ENCODE data around the gene FOCAD. TPM values are rescaled to one million over a fixed set of nuclear protein-coding genes. Genes with fewer than 3 reads are reported as not detected.

FOCAD gene
- total and polyA plus RNA-seq, 10 of the 15 experiments (the other 5 are each of a cell fraction or from before 2014, with no cell fraction given), result 13.7 to 93.0 (median 41.8) TPM

- H3K79me2 ChIP-seq (ENCODE audit: control insufficient read depth, insufficient read depth, low read length), result no peaks in the 10 kb centered on the region
- TF ChIP-seq IRF4 (IDR thresholded peaks at IDR 0.05; ENCODE audit: low read depth, low read length) (no peak), SUZ12 (IDR thresholded peaks at IDR 0.05; ENCODE audit: unreplicated experiment) (no peak), CBFB (IDR thresholded peaks at IDR 0.05; ENCODE audit: low read depth) (no peak), NRF1 (conservative IDR thresholded peaks at IDR 0.05; ENCODE audit: low read depth, low read length) (no peak), NFIC (IDR thresholded peaks at IDR 0.05; ENCODE audit: low read depth, low read length) (no peak), RBBP5 (conservative IDR thresholded peaks at IDR 0.05) (no peak), MLLT1 (IDR thresholded peaks at IDR 0.05) (no peak), CHD2 (IDR thresholded peaks at IDR 0.05; ENCODE audit: borderline replicate concordance, low read depth, low read length) (no peak), NBN (IDR thresholded peaks at IDR 0.05) (no peak), MTA2 (IDR thresholded peaks at IDR 0.05; ENCODE audit: low read depth) (no peak), SP1 (IDR thresholded peaks at IDR 0.05; ENCODE audit: low read depth, low read length) (no peak), SREBF2 (IDR thresholded peaks at IDR 0.05; ENCODE audit: low read length) (no peak), SKIL (IDR thresholded peaks at IDR 0.05; ENCODE audit: low read depth, poor library complexity, severe bottlenecking) (no peak), TCF7 (IDR thresholded peaks at IDR 0.05; ENCODE audit: borderline replicate concordance) (no peak), ZNF592 (IDR thresholded peaks at IDR 0.05) (no peak), MAX (IDR thresholded peaks at IDR 0.05; ENCODE audit: low read depth, low read length) (no peak)
- no peak overlapping the region for H3K4me3 ChIP-seq
- CTCF ChIA-PET, result interaction anchor here (1.2 to 2.7 kb wide), 2 partner anchors 18 to 125 kb away, joined by 3 to 5 read pairs; no protein-coding TSS in a partner anchor
- SMC1A ChIA-PET (ENCODE audit: uncharacterized antibody, unreplicated experiment), result interaction anchor here (1.5 to 2.5 kb wide), 2 partner anchors 10 kb away, joined by 5 to 9 read pairs; no protein-coding TSS in a partner anchor
- POLR2A ChIA-PET, result no interaction called here
- DNase-seq (ENCODE audit: low read depth, low spot score), result no peak
- intact Hi-C loops (cut with micrococcal nuclease; ENCODE audit: unreplicated experiment) (no loop called here), in situ Hi-C loops (cut with MboI) (no loop called here)
- WGBS (ENCODE audit: insufficient coverage, insufficient replicate concordance, low lambda C conversion rate, missing lambda C conversion rate), result 99% methylated on average over 6 of the region's 6 CpGs
- no peaks in the 10 kb centered on the region for H4K20me1 ChIP-seq (ENCODE audit: control insufficient read depth, insufficient read depth)
- no peak overlapping the region for H3K4me2 ChIP-seq (ENCODE audit: control insufficient read depth, insufficient read depth)
- peaks cover 4% of the 10 kb centered on the region for H3K4me1 ChIP-seq (ENCODE audit: control insufficient read depth, insufficient read depth, low read length)
- no peaks in the 10 kb centered on the region for H3K9me3 ChIP-seq (replicated peaks; ENCODE audit: control insufficient read depth, insufficient read depth, low read length)
- no peak overlapping the region for H2AFZ ChIP-seq (ENCODE audit: control insufficient read depth, low read depth, low read length)
- RAD21 ChIA-PET (ENCODE audit: unreplicated experiment), result interaction anchor here (1.2 kb wide), 1 partner anchor 11 kb away, joined by 3 read pairs; no protein-coding TSS in a partner anchor
- H3K27me3 ChIP-seq (replicated peaks in 1 of 2; ENCODE audit: control insufficient read depth in 2 of 2, insufficient read depth in 2 of 2, low read length in 1 of 2), result no peaks in the 10 kb centered on the region
- H3K36me3 ChIP-seq (ENCODE audit: control insufficient read depth in 2 of 2, insufficient read depth in 2 of 2, low read length in 1 of 2), result peaks cover 10 to 16% of the 10 kb centered on the region in 2 experiments
- H3K9ac ChIP-seq (ENCODE audit: control insufficient read depth, insufficient read depth, low read length), result no peak overlapping the region
- H3K27ac ChIP-seq (ENCODE audit: control insufficient read depth, insufficient read depth), result no peak overlapping the region
- ATAC-seq, result no peak
- no TSS peak for BruUV-seq (replicated peaks)
- FAIRE-seq, result no peak
Observed at GRCh38 chr9:20985851-20986600, 302.0 kb downstream of the FOCAD start.
